B cell (primary cell): ENCODE data around the gene ALG9. TPM values are rescaled to one million over a fixed set of nuclear protein-coding genes. Genes with fewer than 3 reads are reported as not detected.

ENCODE experiments used
- ATAC-seq: fragments of 200-7000 bp; cut with Tn5 transposase; one replicate; pipeline ENCODE4 v1.10.0; 2021; ENCODE audit warnings: low read depth, mild to moderate bottlenecking, moderate number of reproducible peaks, moderate library complexity
- CTCF ChIA-PET: fragments of 350-600 bp; sonication (Branson Sonifier 250); formaldehyde crosslinking; loops from one replicate; lab custom pipeline; 2021; ENCODE audit warnings: antibody characterized with exemption, inconsistent platforms; lab: Charles Lee
- POLR2A ChIA-PET: fragments of 350-600 bp; sonication (Branson Sonifier 250); formaldehyde crosslinking; loops from one replicate; lab custom pipeline; 2021; ENCODE audit warnings: antibody characterized with exemption; lab: Charles Lee
- DNase-seq: peaks from one replicate; pipeline ENCODE4 v3.0.0; 2013
- H2AFZ ChIP-seq: 2 replicates; pipeline ENCODE4 v1.6.1; 2012; ENCODE audit warnings: mild to moderate bottlenecking, low read depth, low read length; ENCODE audit not compliant: insufficient read depth, poor library complexity, severe bottlenecking
- H3K27ac ChIP-seq, 2 donors: 1 replicate in 1 of 2; 2 replicates in 1 of 2; pipeline ENCODE4 v1.5.1; 2012 to 2013; ENCODE audit warnings: low read length in 2 of 2, mild to moderate bottlenecking in 2 of 2, moderate library complexity in 1 of 2
- H3K27me3 ChIP-seq, 4 experiments: fragments of 200-600 bp in 1 of 4; sonication (generic) in 1 of 4; replicated peaks in 1 of 4; 1 replicate in 2 of 4; 2 replicates in 2 of 4; pipeline versions ENCODE4 v1.6.1 to v1.7.0; 2013 to 2016; ENCODE audit warnings: low read length in 3 of 4, mild to moderate bottlenecking in 2 of 4, mixed read lengths in 1 of 4, moderate library complexity in 1 of 4; ENCODE audit not compliant: insufficient read depth in 4 of 4, control insufficient read depth in 3 of 4; ENCODE audit errors: control extremely low read depth in 1 of 4
- H3K36me3 ChIP-seq, 2 experiments: replicated peaks in 1 of 2; 1 replicate in 1 of 2; 2 replicates in 1 of 2; pipeline versions ENCODE4 v1.6.1 to v1.7.1; 2013; ENCODE audit warnings: low read length in 1 of 2; ENCODE audit not compliant: insufficient read depth in 2 of 2, control insufficient read depth in 1 of 2; ENCODE audit errors: control extremely low read depth in 1 of 2, extremely low read depth in 1 of 2
- H3K4me1 ChIP-seq, 2 donors: fragments of 200-600 bp in 1 of 2; sonication (generic) in 1 of 2; 1 replicate in 1 of 2; 2 replicates in 1 of 2; pipeline versions ENCODE4 v1.5.1 to v1.6.1; 2013 to 2017; ENCODE audit warnings: low read length in 2 of 2; ENCODE audit not compliant: control insufficient read depth in 2 of 2, insufficient read depth in 2 of 2
- H3K4me2 ChIP-seq: replicated peaks from 2 replicates; pipeline ENCODE3; 2012; ENCODE audit warnings: mild to moderate bottlenecking, low read depth, low read length; ENCODE audit not compliant: poor library complexity, severe bottlenecking
- H3K4me3 ChIP-seq, 5 experiments: fragments of 200-600 bp in 1 of 5; sonication (generic) in 1 of 5; 1 replicate in 3 of 5; 2 replicates in 2 of 5; pipeline versions ENCODE4 v1.5.1 to v1.7.0; 2011 to 2016; ENCODE audit warnings: low read length in 4 of 5, mild to moderate bottlenecking in 4 of 5, low read depth in 2 of 5, control low read depth in 1 of 5, moderate library complexity in 1 of 5; ENCODE audit not compliant: insufficient read depth in 1 of 5; ENCODE audit errors: control extremely low read depth in 1 of 5, extremely low read depth in 1 of 5
- H3K79me2 ChIP-seq: fragments of 200-600 bp; sonication (generic); one replicate; pipeline ENCODE4 v1.6.0; 2016; ENCODE audit warnings: low read length; ENCODE audit not compliant: control insufficient read depth, insufficient read depth
- H3K9ac ChIP-seq: fragments of 200-600 bp; sonication (generic); 2 replicates; pipeline ENCODE4 v1.6.1; 2017; ENCODE audit warnings: mild to moderate bottlenecking, low read length, moderate library complexity
- H3K9me3 ChIP-seq, 3 donors: one replicate each; pipeline versions ENCODE4 v1.6.1 to v1.7.1; 2013; ENCODE audit warnings: low read length in 2 of 3; ENCODE audit not compliant: control insufficient read depth in 2 of 3, insufficient read depth in 1 of 3; ENCODE audit errors: control extremely low read depth in 1 of 3
- H4K20me1 ChIP-seq: 2 replicates; pipeline ENCODE4 v1.6.0; 2012; ENCODE audit warnings: mild to moderate bottlenecking, low read length; ENCODE audit not compliant: insufficient read depth, control insufficient read depth, poor library complexity, severe bottlenecking
- H3K27ac Mint-ChIP-seq: one replicate; pipeline ENCODE4 v1.8.0; 2021; ENCODE audit warnings: mixed read lengths
- H3K27me3 Mint-ChIP-seq: one replicate; pipeline ENCODE4 v1.8.0; 2021; ENCODE audit warnings: mixed read lengths
- H3K4me1 Mint-ChIP-seq: one replicate; pipeline ENCODE4 v1.8.0; 2021; ENCODE audit warnings: mixed read lengths
- H3K4me3 Mint-ChIP-seq: one replicate; pipeline ENCODE4 v1.8.0; 2021; ENCODE audit warnings: mixed read lengths
- H3K9me3 Mint-ChIP-seq: one replicate; pipeline ENCODE4 v1.8.0; 2022; ENCODE audit warnings: mixed read lengths; ENCODE audit not compliant: insufficient read depth
- EZH2 ChIP-seq: IDR thresholded peaks from 2 replicates; pipeline ENCODE4 v1.6.1; 2012; ENCODE audit warnings: borderline replicate concordance, low read depth, mild to moderate bottlenecking, moderate library complexity, low read length; ENCODE audit not compliant: insufficient read depth, poor library complexity, severe bottlenecking
- WGBS: methylation state at CpG from one replicate; pipeline ENCODE4 v1.1.5; 2013; ENCODE audit warnings: missing lambda C conversion rate; ENCODE audit not compliant: insufficient coverage; 5-methylcytosine and 5-hydroxymethylcytosine counted together
- intact Hi-C: fragments of 100-400 bp; cut with micrococcal nuclease; formaldehyde crosslinking; loops from one replicate; pipeline ENCODE4 v1.10.0; 2022
- polyA plus RNA-seq: library from polyadenylated mRNA; depleted of rRNA; stranded (reverse); fragments of >200 nt; gene quantifications from 2 replicates; pipeline ENCODE4 v1.2.3, GENCODE V29; 2012
- total RNA-seq, 2 donors: library from RNA; stranded (reverse); fragments of 120-200 nt in 1 of 2; gene quantifications; 1 replicate in 1 of 2; 2 replicates in 1 of 2; pipeline versions ENCODE4 v1.2.3 to v1.2.4, GENCODE V29; 2013 to 2022
- TF ChIP-seq, protein P1 (sequence below): fragments of 200-600 bp; IDR thresholded peaks from one replicate; pipeline ENCODE4 v1.8.0; 2022; ENCODE audit warnings: antibody characterized with exemption, mild to moderate bottlenecking

ALG9 gene
- total and polyA plus RNA-seq, 2 donors (not counting 1 experiment from before 2014, with no cell fraction given) = 21.2 to 29.9 TPM

DNA sequence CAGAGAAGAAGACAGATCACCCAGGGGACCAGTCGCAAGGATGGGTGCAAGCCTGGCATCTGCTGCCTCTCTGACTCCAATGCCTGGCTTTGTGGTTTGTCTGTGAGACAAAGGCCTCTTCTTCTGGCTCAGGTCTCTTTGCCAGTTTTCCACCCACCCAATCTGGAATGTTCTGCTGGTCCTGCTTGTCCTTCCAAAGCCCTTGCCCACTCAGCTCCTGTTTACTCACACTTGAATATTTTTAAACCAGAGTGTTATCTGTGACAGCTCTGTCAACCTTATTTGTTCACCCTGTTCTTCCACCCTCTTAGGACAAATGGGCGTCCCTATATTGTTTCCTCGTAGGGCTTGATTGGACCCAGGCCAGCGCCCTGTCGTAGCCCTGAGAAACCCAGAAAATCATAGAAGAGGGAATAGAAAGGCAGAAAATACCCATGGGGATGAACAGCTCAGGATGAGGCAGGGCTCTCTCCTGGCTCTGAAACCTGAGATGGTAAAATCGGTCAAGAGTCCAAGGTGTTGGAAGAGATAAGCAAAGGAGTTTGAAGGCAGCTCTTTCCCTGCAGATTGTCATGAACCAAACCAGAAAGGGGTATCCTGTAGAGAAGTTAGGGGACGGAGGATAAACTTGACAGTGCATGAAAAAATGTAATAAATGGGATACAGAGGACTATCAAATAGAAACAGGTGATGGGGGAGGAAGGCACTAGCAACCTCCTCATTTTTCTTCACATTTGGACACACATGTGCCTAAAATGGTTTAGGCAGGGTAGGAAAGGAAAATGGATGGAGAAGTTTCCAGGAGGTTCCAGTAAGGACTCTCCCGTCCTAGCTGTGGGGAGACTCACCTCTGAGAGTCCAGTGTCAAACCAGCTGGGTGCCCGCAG lies 39.5 kb upstream of the ALG9 start:
- Mint-ChIP-seq H3K4me1 (no peaks in the 10 kb centered on the region), H3K4me3 (no peak overlapping the region), H3K27ac (no peak overlapping the region), H3K9me3 (no peaks in the 10 kb centered on the region), H3K27me3 (peaks cover 48% of the 10 kb centered on the region)
- 88% methylated on average over 9 of the region's 9 CpGs for WGBS
- no peak overlapping the region for H3K9ac ChIP-seq
- ChIA-PET POLR2A (no interaction called here), CTCF (interaction anchor here (0.9 kb wide), 1 partner anchor 203 kb away, joined by 4 read pairs; no protein-coding TSS in a partner anchor)
- H4K20me1 ChIP-seq = no peaks in the 10 kb centered on the region
- H3K4me1 ChIP-seq = no peaks in the 10 kb centered on the region
- DNase-seq (no peak), ATAC-seq (no peak)
- peaks cover 0 to 4% (median 0%) of the 10 kb centered on the region in 3 donors for H3K9me3 ChIP-seq
- H2AFZ ChIP-seq = no peak overlapping the region
- H3K27ac ChIP-seq = no peak overlapping the region
- no peak for TF ChIP-seq EZH2
- TF ChIP-seq, protein P1, sequence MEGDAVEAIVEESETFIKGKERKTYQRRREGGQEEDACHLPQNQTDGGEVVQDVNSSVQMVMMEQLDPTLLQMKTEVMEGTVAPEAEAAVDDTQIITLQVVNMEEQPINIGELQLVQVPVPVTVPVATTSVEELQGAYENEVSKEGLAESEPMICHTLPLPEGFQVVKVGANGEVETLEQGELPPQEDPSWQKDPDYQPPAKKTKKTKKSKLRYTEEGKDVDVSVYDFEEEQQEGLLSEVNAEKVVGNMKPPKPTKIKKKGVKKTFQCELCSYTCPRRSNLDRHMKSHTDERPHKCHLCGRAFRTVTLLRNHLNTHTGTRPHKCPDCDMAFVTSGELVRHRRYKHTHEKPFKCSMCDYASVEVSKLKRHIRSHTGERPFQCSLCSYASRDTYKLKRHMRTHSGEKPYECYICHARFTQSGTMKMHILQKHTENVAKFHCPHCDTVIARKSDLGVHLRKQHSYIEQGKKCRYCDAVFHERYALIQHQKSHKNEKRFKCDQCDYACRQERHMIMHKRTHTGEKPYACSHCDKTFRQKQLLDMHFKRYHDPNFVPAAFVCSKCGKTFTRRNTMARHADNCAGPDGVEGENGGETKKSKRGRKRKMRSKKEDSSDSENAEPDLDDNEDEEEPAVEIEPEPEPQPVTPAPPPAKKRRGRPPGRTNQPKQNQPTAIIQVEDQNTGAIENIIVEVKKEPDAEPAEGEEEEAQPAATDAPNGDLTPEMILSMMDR = no peak
- H3K4me2 ChIP-seq = no peak overlapping the region
- H3K27me3 ChIP-seq = peaks cover 0 to 40% (median 17%) of the 10 kb centered on the region in 4 experiments
- H3K36me3 ChIP-seq = no peaks in the 10 kb centered on the region
- H3K4me3 ChIP-seq = no peak overlapping the region
- intact Hi-C loops = no loop called here
- no peaks in the 10 kb centered on the region for H3K79me2 ChIP-seq

DNA sequence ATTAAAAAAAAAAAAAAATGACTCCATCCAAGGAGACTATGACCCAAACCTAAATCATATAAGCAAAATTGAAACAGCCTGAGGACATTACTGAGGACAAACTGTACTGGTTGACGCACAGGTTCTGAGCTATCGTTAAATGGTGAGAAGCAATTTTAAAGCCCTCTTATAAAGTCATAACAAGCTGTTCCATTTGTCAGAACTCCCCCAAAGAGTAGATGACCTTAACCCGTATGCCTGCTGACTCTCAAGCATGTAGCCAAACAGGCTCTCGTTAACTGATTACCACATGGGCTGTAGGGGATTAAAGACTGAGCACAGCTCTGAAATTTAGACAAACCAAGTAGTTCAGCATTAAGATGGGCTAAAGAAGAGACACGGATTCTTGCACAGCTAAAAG lies 38.0 kb upstream of the ALG9 start:
- H3K4me1 Mint-ChIP-seq = no peaks in the 10 kb centered on the region
- TF ChIP-seq EZH2 = no peak
- TF ChIP-seq, protein P1 = no peak
- H3K9ac ChIP-seq = no peak overlapping the region
- ChIA-PET POLR2A (no interaction called here), CTCF (no interaction called here)
- no peak overlapping the region for H3K27ac Mint-ChIP-seq
- intact Hi-C loops = no loop called here
- WGBS = 83% methylated on average over 2 of the region's 5 CpGs
- H4K20me1 ChIP-seq = no peaks in the 10 kb centered on the region
- H3K27ac ChIP-seq = no peak overlapping the region
- H3K4me2 ChIP-seq = no peak overlapping the region
- H3K36me3 ChIP-seq = no peaks in the 10 kb centered on the region
- no peaks in the 10 kb centered on the region for H3K9me3 Mint-ChIP-seq
- H3K4me1 ChIP-seq = no peaks in the 10 kb centered on the region
- H3K4me3 Mint-ChIP-seq = no peak overlapping the region
- H3K79me2 ChIP-seq = no peaks in the 10 kb centered on the region
- peaks cover 0 to 4% (median 0%) of the 10 kb centered on the region in 3 donors for H3K9me3 ChIP-seq
- DNase-seq (no peak), ATAC-seq (no peak)
- no peak overlapping the region for H2AFZ ChIP-seq
- H3K4me3 ChIP-seq = no peak overlapping the region
- peaks cover 0 to 35% (median 14%) of the 10 kb centered on the region in 4 experiments for H3K27me3 ChIP-seq
- peaks cover 44% of the 10 kb centered on the region for H3K27me3 Mint-ChIP-seq
